ENCODE measurements around the gene SLC7A10.
A peak's percentile ranks its signal among the peaks of the same experiment; 100 is the strongest.
"Not testable (repeated sequence)": the region's sequence is repeated elsewhere in the genome, so short reads cannot be mapped to it uniquely, and the experiment has no call there.

The SLC7A10 gene

GRCh38 chr19:33192010-33192409 lies 33.6 kb downstream of the SLC7A10 start:
- no peak for DNase-seq (ENCODE audit: low read depth)
- no peak overlapping the region for H3K4me3 ChIP-seq (replicated peaks; ENCODE audit: low read depth, low read length)
- TF ChIP-seq CTCF (IDR thresholded peaks at IDR 0.05; ENCODE audit: low read length, missing control alignments) = peak; percentile 13

GRCh38 chr19:33191501-33191900 lies 34.1 kb downstream of the SLC7A10 start:
- no peak for DNase-seq (ENCODE audit: low read depth)
- H3K4me3 ChIP-seq (replicated peaks; ENCODE audit: low read depth, low read length) = no peak overlapping the region
- no peak for TF ChIP-seq CTCF (IDR thresholded peaks at IDR 0.05; ENCODE audit: low read length, missing control alignments)

DNA sequence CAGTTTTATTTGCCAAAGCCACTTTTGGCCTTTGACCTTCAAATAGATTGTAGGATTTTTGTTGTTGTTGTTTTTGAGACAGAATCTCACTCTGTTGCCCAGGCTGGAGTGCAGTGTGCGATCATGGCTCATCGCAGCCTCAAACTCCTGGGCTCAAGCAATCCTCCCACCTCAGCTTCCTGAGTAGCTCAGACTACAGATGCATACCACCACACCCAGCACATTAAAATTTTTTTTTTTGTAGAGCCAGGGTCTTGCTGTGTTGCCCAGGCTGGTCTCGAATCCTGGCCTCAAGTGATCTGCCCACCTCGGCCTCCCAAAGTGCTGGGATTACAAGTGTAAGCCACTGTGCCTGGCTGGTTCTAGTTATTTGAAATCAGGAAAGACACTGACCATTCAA lies 34.6 kb downstream of the SLC7A10 start:
- DNase-seq (ENCODE audit: low read depth); H3K4me3 ChIP-seq (replicated peaks; ENCODE audit: low read depth, low read length): not testable (repeated sequence)

- no peak for TF ChIP-seq CTCF (IDR thresholded peaks at IDR 0.05; ENCODE audit: low read length, missing control alignments)
- DNase-seq (ENCODE audit: low read depth) = no peak
- no peak overlapping the region for H3K4me3 ChIP-seq (replicated peaks; ENCODE audit: low read depth, low read length)
Observed at GRCh38 chr19:33189453-33189852, 36.2 kb downstream of the SLC7A10 start.

- no peak for TF ChIP-seq CTCF (IDR thresholded peaks at IDR 0.05; ENCODE audit: low read length, missing control alignments)
- no peak overlapping the region for H3K4me3 ChIP-seq (replicated peaks; ENCODE audit: low read depth, low read length)
Observed at GRCh38 chr19:33187183-33187540, 38.5 kb downstream of the SLC7A10 start.

GRCh38 chr19:33186431-33187182 lies 39.0 kb downstream of the SLC7A10 start:
- no peak for TF ChIP-seq CTCF (IDR thresholded peaks at IDR 0.05; ENCODE audit: low read length, missing control alignments)
- no peak overlapping the region for H3K4me3 ChIP-seq (replicated peaks; ENCODE audit: low read depth, low read length)
- no peak for DNase-seq (ENCODE audit: low read depth)

More at GRCh38 chr19:33187183-33187540, 38.5 kb downstream of the SLC7A10 start:
- no peak for DNase-seq (ENCODE audit: low read depth)

- peak overlapping the region; percentile 84 for H3K4me3 ChIP-seq (replicated peaks; ENCODE audit: low read depth, low read length)
- DNase-seq (ENCODE audit: low read depth) = no peak
- peak; percentile 39 for TF ChIP-seq CTCF (IDR thresholded peaks at IDR 0.05; ENCODE audit: low read length, missing control alignments)
Observed at GRCh38 chr19:33177417-33177979, 48.2 kb downstream of the SLC7A10 start.
